ENCODE results near the gene FOXG1. TPM values are rescaled to one million over a fixed set of nuclear protein-coding genes. Genes with fewer than 3 reads are reported as not detected.

FOXG1 gene
- total and polyA plus RNA-seq, 9 of the 15 experiments (the other 6 are each of a cell fraction or from before 2014, with no cell fraction given): 0.56 to 3.7 (median 0.85) TPM

GRCh38 chr14:28758885-28759652, 7.5 kb upstream of the FOXG1 start:
- H3K27me3 ChIP-seq (ENCODE audit: control insufficient read depth in 2 of 2, insufficient read depth in 2 of 2, low read length in 2 of 2): no peaks in the 10 kb centered on the region; a peak in 1 of 5 replicates
- H2AFZ ChIP-seq (ENCODE audit: low read depth, low read length): no peak overlapping the region
- CTCF ChIA-PET (ENCODE audit: low intra/inter-chr PET ratio): no interaction called here
- ATAC-seq (no peak), FAIRE-seq (no peak), DNase-seq (ENCODE audit: extremely low read depth in 1 of 4, low spot score in 3 of 4) (no peak)
- in situ Hi-C loops (cut with MboI) (loop anchor here (10.0 to 25.0 kb wide), 3 partner anchors 453 to 1453 kb away; no protein-coding TSS in a partner anchor), intact Hi-C loops (cut with micrococcal nuclease) (loop anchor here (10.0 kb wide), 1 partner anchor 256 kb away; no protein-coding TSS in a partner anchor)
- no peaks in the 10 kb centered on the region for H3K9me3 ChIP-seq (replicated peaks; ENCODE audit: control insufficient read depth, insufficient read depth, low read depth, low read length)
- no peak overlapping the region for H3K9ac ChIP-seq (ENCODE audit: insufficient read depth in 1 of 2, low read depth in 2 of 2, low read length in 2 of 2)
- H3K4me2 ChIP-seq (ENCODE audit: insufficient read depth, low read length): no peak overlapping the region
- H3K9me1 ChIP-seq (ENCODE audit: control insufficient read depth, insufficient read depth, low read length): no peaks in the 10 kb centered on the region
- WGBS (ENCODE audit: insufficient coverage, low coverage, missing lambda C conversion rate): 37% methylated on average over 17 of the region's 30 CpGs
- peaks cover 7% of the 10 kb centered on the region; the same call in 2 of the 3 replicates for H3K79me2 ChIP-seq (ENCODE audit: control insufficient read depth, insufficient read depth, low read length)
- H3K27ac ChIP-seq (ENCODE audit: extremely low read depth, low read depth, low read length): no peak overlapping the region
- POLR2A ChIA-PET: no interaction called here
- BruUV-seq (replicated peaks): no TSS peak
- no peaks in the 10 kb centered on the region for H4K20me1 ChIP-seq (replicated peaks; ENCODE audit: control insufficient read depth, insufficient read depth, low read length)
- no peak overlapping the region for H3K4me3 ChIP-seq
- TF ChIP-seq TCF7L2 (IDR thresholded peaks at IDR 0.05; ENCODE audit: low read depth, low read length) (no peak), ZNF431 (CRISPR knock-in tag; IDR thresholded peaks at IDR 0.05) (no peak), ZKSCAN1 (IDR thresholded peaks at IDR 0.05; ENCODE audit: low read depth, low read length) (no peak), TARDBP (IDR thresholded peaks at IDR 0.05) (no peak), ZMIZ1 (IDR thresholded peaks at IDR 0.05; ENCODE audit: low read depth in 2 of 2, low read length in 2 of 2) (no peak), RBM39 (optimal IDR thresholded peaks at IDR 0.05; ENCODE audit: low read depth, low read length) (no peak), STAG1 (CRISPR knock-in tag; IDR thresholded peaks at IDR 0.05; ENCODE audit: borderline replicate concordance) (no peak), RBBP5 (IDR thresholded peaks at IDR 0.05; ENCODE audit: borderline replicate concordance, insufficient read depth, low read length, poor library complexity, severe bottlenecking) (no peak)
- H3K4me1 ChIP-seq (replicated peaks in 1 of 2; ENCODE audit: control insufficient read depth in 2 of 2, insufficient read depth in 2 of 2, low read length in 2 of 2): no peaks in the 10 kb centered on the region; a peak in 1 of 5 replicates
- no peaks in the 10 kb centered on the region for H3K36me3 ChIP-seq (ENCODE audit: control insufficient read depth, insufficient read depth, low read length)
